CD14-positive monocyte (primary cell): ENCODE data around the gene NUP93. TPM values are rescaled to one million over a fixed set of nuclear protein-coding genes. Genes with fewer than 3 reads are reported as not detected.

Experiments
- DNase-seq, 3 donors: peaks; one replicate each; pipeline ENCODE4 v3.0.0-alpha.2; 2011 to 2022
- H2AFZ ChIP-seq: 2 replicates; pipeline ENCODE4 v1.6.0; 2012; ENCODE audit warnings: mild to moderate bottlenecking, low read depth, low read length, inconsistent platforms; ENCODE audit not compliant: insufficient read depth, poor library complexity, severe bottlenecking
- H3K27ac ChIP-seq, 2 donors: 1 replicate in 1 of 2; 2 replicates in 1 of 2; pipeline ENCODE4 v1.5.1; 2012 to 2013; ENCODE audit warnings: low read length in 2 of 2, control low read depth in 1 of 2, inconsistent platforms in 1 of 2, low read depth in 1 of 2, mild to moderate bottlenecking in 1 of 2
- H3K27me3 ChIP-seq, 2 donors: one replicate each; pipeline versions ENCODE4 v1.6.0 to v1.6.1; 2011 to 2013; ENCODE audit warnings: low read length in 2 of 2; ENCODE audit not compliant: control insufficient read depth in 2 of 2, insufficient read depth in 2 of 2
- H3K36me3 ChIP-seq, 2 donors: replicated peaks in 1 of 2; 1 replicate in 1 of 2; 2 replicates in 1 of 2; pipeline versions ENCODE4 v1.5.1 to v1.6.1; 2012 to 2013; ENCODE audit warnings: low read length in 2 of 2, control low read depth in 1 of 2, inconsistent platforms in 1 of 2, mild to moderate bottlenecking in 1 of 2; ENCODE audit not compliant: insufficient read depth in 2 of 2, control insufficient read depth in 1 of 2
- H3K4me1 ChIP-seq, 2 donors: 1 replicate in 1 of 2; 2 replicates in 1 of 2; pipeline versions ENCODE4 v1.5.1 to v1.6.1; 2012 to 2013; ENCODE audit warnings: low read length in 2 of 2, control low read depth in 1 of 2, inconsistent platforms in 1 of 2, mild to moderate bottlenecking in 1 of 2, moderate library complexity in 1 of 2; ENCODE audit not compliant: insufficient read depth in 2 of 2, control insufficient read depth in 1 of 2
- H3K4me2 ChIP-seq: replicated peaks from 2 replicates; pipeline ENCODE3; 2012; ENCODE audit warnings: low read length, moderate library complexity, mild to moderate bottlenecking; ENCODE audit not compliant: poor library complexity, severe bottlenecking; ENCODE audit errors: extremely low read depth
- H3K4me3 ChIP-seq, 3 experiments: fragments of 200-600 bp in 1 of 3; sonication (generic) in 1 of 3; replicated peaks in 1 of 3; 1 replicate in 2 of 3; 2 replicates in 1 of 3; pipeline ENCODE4 v1.5.1; 2011 to 2013; ENCODE audit warnings: low read length in 3 of 3, mild to moderate bottlenecking in 3 of 3, control low read depth in 2 of 3, low read depth in 2 of 3, inconsistent platforms in 1 of 3, moderate library complexity in 1 of 3
- H3K79me2 ChIP-seq: 2 replicates; pipeline ENCODE4 v1.6.0; 2012; ENCODE audit warnings: mild to moderate bottlenecking, control low read depth, inconsistent platforms, low read length, moderate library complexity; ENCODE audit not compliant: insufficient read depth
- H3K9ac ChIP-seq: 2 replicates; pipeline ENCODE4 v1.6.0; 2017; ENCODE audit warnings: low read length, mild to moderate bottlenecking; ENCODE audit not compliant: insufficient read depth, poor library complexity, severe bottlenecking
- H3K9me3 ChIP-seq, 2 donors: replicated peaks in 1 of 2; 1 replicate in 1 of 2; 2 replicates in 1 of 2; pipeline versions ENCODE4 v1.5.1 to v1.6.1; 2012 to 2013; ENCODE audit warnings: low read length in 2 of 2, control low read depth in 1 of 2; ENCODE audit not compliant: control insufficient read depth in 1 of 2, insufficient read depth in 1 of 2
- H4K20me1 ChIP-seq: 2 replicates; pipeline ENCODE4 v1.6.0; 2012; ENCODE audit warnings: mild to moderate bottlenecking, low read length, control low read depth, moderate library complexity; ENCODE audit not compliant: insufficient read depth
- H3K27ac Mint-ChIP-seq, 7 donors: one replicate each; pipeline ENCODE4 v1.8.0; 2020; ENCODE audit warnings: mild to moderate bottlenecking in 7 of 7, mixed read lengths in 7 of 7, moderate library complexity in 6 of 7, inconsistent platforms in 2 of 7
- H3K27me3 Mint-ChIP-seq, 3 donors: one replicate each; pipeline ENCODE4 v1.8.0; 2021 to 2022; ENCODE audit warnings: low read depth in 3 of 3, mild to moderate bottlenecking in 3 of 3, mixed read lengths in 3 of 3, moderate library complexity in 3 of 3, inconsistent platforms in 1 of 3
- H3K36me3 Mint-ChIP-seq, 2 donors: one replicate each; pipeline ENCODE4 v1.8.0; 2020; ENCODE audit warnings: mixed read lengths in 2 of 2, inconsistent platforms in 1 of 2, mild to moderate bottlenecking in 1 of 2
- H3K4me1 Mint-ChIP-seq: one replicate; pipeline ENCODE4 v1.8.0; 2020; ENCODE audit warnings: mild to moderate bottlenecking, mixed read lengths
- H3K4me3 Mint-ChIP-seq, 2 donors: one replicate each; pipeline ENCODE4 v1.8.0; 2020; ENCODE audit warnings: mild to moderate bottlenecking in 2 of 2, mixed read lengths in 2 of 2, moderate library complexity in 1 of 2
- H3K9me3 Mint-ChIP-seq, 7 donors: one replicate each; pipeline ENCODE4 v1.8.0; 2020 to 2022; ENCODE audit warnings: mixed read lengths in 7 of 7, mild to moderate bottlenecking in 6 of 7, moderate library complexity in 6 of 7, inconsistent platforms in 2 of 7
- CTCF ChIP-seq: fragments of 200-600 bp; IDR thresholded peaks from one replicate; pipeline ENCODE4 v1.8.0; 2022; ENCODE audit warnings: antibody characterized with exemption, mild to moderate bottlenecking
- WGBS: methylation state at CpG from one replicate; pipeline ENCODE4 v1.1.5; 2013; ENCODE audit warnings: missing lambda C conversion rate; ENCODE audit not compliant: insufficient coverage; 5-methylcytosine and 5-hydroxymethylcytosine counted together
- intact Hi-C, 2 donors: fragments of 100-400 bp; cut with micrococcal nuclease; formaldehyde crosslinking; loops; one replicate each; pipeline versions ENCODE4 v1.15.0 to v1.15.1; 2023
- polyA plus RNA-seq, 3 donors: library from polyadenylated mRNA; depleted of rRNA in 1 of 3; unstranded in 2 of 3; stranded (reverse) in 1 of 3; fragments of 300-500 nt in 2 of 3; fragments of >200 nt in 1 of 3; fragmentation: Illumina TruSeq in 2 of 3; gene quantifications; 1 replicate in 2 of 3; 2 replicates in 1 of 3; pipeline ENCODE4 v1.2.3, GENCODE V29; 2012 to 2021

The NUP93 gene
- polyA plus RNA-seq, 3 donors: 46.6 to 77.7 (median 59.4) TPM

GRCh38 chr16:56734429-56734828, 4.5 kb downstream of the NUP93 start:
- H3K9me3 Mint-ChIP-seq: no peaks in the 10 kb centered on the region
- Histone ChIP-seq H3K79me2 (peaks cover 85% of the 10 kb centered on the region), H3K4me3 (no peak overlapping the region), H3K4me2 (no peak overlapping the region), H3K9me3 (no peaks in the 10 kb centered on the region), H2AFZ (no peak overlapping the region), H3K27me3 (no peaks in the 10 kb centered on the region), H3K9ac (no peak overlapping the region), H3K4me1 (peaks cover 28 to 45% of the 10 kb centered on the region in 2 donors), H3K27ac (peak overlapping the region in 1 of 2 donors; percentile 59), H3K36me3 (no peaks in the 10 kb centered on the region), H4K20me1 (peaks cover 39% of the 10 kb centered on the region)
- no peak overlapping the region for H3K27ac Mint-ChIP-seq
- 100% methylated on average over 2 of the region's 3 CpGs for WGBS
- H3K4me1 Mint-ChIP-seq: peaks cover 14% of the 10 kb centered on the region
- TF ChIP-seq CTCF: no peak
- no peak for DNase-seq
- intact Hi-C loops: no loop called here
- H3K27me3 Mint-ChIP-seq: no peaks in the 10 kb centered on the region
- peaks cover 8 to 13% of the 10 kb centered on the region in 2 donors for H3K36me3 Mint-ChIP-seq
- H3K4me3 Mint-ChIP-seq: no peak overlapping the region

GRCh38 chr16:56736476-56736875, 6.5 kb downstream of the NUP93 start:
- no peaks in the 10 kb centered on the region for H3K36me3 ChIP-seq
- DNase-seq: no peak
- Mint-ChIP-seq H3K9me3 (no peaks in the 10 kb centered on the region), H3K4me3 (no peak overlapping the region), H3K27ac (peak overlapping the region in 1 of 7 donors; percentile 8), H3K36me3 (peaks cover 8 to 13% of the 10 kb centered on the region in 2 donors), H3K4me1 (peaks cover 2% of the 10 kb centered on the region), H3K27me3 (no peaks in the 10 kb centered on the region)
- WGBS: 94% methylated on average over 2 of the region's 3 CpGs
- H3K27me3 ChIP-seq: no peaks in the 10 kb centered on the region
- no peak overlapping the region for H3K9ac ChIP-seq
- no peak overlapping the region for H2AFZ ChIP-seq
- H4K20me1 ChIP-seq: peaks cover 39% of the 10 kb centered on the region
- no peak for TF ChIP-seq CTCF
- no peak overlapping the region for H3K4me2 ChIP-seq
- peak overlapping the region in 1 of 2 donors; percentile 8 for H3K27ac ChIP-seq
- H3K4me3 ChIP-seq: no peak overlapping the region
- peaks cover 17 to 27% of the 10 kb centered on the region in 2 donors for H3K4me1 ChIP-seq
- intact Hi-C loops: no loop called here
- H3K9me3 ChIP-seq: no peaks in the 10 kb centered on the region
- peaks cover 70% of the 10 kb centered on the region for H3K79me2 ChIP-seq
